ENCODE measurements around the gene ALDH3A1.

ALDH3A1 gene

DNA sequence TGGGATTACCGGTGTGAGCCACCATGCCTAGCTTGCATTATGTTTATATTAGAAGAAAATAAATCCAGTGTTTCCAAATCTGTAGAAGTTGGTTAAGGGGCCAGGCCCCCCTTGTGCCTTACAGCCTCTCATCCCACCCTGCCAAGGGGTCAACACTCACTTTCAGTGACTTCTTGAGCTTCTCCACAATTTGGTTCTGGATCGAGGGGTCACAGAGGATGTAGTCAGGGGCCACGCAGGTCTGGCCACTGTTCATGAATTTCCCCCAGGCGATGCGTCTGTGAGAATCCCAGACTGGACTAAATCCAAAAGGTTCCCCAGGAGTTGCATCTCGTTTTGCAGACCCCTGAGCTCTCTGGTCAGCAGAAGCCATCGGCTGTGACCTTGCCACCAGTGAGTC, 7.2 kb downstream of the ALDH3A1 start:
- no peak for DNase-seq

DNA sequence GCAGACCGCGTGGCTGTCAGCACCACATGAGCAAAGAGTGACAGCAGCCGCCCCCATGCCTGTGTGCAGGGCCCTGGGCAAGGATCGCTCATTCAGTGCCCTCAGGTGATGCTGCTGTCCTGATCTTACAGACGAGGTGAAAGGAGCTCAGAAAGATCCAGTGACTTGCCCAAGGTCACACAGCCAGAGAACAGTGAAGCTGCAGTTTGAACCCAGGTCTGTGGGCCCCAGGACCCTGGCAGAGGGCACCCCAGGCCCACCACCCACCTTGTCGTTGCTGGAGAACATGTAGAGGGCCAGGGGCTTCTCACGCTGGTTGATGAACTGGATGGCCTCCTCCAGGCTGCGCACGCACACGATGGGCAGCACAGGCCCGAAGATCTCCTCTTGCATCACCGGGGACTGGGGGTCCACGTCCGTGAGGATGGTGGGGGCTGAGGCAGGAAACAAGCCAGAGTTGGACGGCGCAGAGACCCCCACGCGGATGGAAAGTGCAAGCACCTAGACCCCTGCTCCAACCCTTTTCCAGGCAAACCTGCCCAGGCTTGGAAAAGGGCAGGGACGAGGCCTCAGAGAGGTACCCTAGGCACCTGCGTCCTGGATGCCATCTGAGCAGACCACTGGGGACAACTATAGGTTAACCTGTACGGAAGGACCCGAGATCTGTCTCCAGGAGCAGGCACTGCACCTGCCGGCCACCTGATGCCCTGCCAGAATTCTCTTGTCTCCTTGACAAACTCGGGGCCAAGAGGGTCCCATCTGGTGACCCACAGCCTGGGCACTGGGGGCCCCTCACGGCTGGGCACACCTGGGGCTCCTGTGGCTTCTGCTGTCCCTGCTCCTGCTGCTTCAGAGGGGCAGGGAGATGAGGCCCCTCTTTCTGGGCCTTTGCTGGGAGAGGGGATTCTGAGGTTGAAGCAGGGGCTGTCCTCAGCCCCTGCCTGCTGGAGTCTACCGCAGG, 8.6 kb downstream of the ALDH3A1 start:
- no peak for DNase-seq

DNA sequence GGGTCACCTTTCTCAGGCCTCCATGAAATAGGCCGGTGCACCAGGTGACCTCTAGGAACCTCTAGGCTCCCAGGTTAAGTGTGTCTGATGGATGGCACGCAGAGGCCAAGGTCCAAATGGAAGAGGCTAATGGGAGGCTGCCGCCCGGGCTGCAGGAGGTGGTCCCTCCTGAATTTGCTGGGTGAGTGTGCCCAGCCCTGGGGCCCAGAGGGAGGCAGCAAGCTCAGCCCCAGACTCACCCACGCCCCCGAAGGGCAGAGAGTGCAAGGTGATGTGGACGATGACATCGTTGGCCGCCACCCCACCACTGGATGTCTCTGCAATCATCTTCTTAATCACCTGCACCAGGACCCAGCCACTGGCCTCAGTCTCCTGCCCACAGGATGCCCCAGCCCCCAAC, 9.3 kb downstream of the ALDH3A1 start:
- DNase-seq: no peak

DNA sequence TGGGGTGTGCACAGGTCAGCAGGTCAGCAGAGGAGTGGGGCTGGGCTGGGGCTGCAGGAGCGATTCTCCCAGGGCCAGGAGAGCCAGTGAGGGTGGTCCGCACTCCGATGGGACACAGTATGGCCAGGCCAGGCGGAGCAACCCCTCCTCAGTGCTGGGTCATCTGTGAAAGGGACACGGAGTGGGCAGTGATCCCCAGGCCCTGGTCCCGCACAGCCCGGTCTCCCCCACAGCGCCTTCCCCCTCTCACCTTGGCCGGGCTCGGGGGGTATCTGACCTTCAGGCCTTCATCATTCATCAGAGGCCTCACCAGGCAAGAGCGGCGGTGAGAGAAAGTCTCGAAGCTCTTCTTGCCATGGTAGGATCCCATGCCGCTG, 10.0 kb downstream of the ALDH3A1 start:
- no peak for DNase-seq

DNA sequence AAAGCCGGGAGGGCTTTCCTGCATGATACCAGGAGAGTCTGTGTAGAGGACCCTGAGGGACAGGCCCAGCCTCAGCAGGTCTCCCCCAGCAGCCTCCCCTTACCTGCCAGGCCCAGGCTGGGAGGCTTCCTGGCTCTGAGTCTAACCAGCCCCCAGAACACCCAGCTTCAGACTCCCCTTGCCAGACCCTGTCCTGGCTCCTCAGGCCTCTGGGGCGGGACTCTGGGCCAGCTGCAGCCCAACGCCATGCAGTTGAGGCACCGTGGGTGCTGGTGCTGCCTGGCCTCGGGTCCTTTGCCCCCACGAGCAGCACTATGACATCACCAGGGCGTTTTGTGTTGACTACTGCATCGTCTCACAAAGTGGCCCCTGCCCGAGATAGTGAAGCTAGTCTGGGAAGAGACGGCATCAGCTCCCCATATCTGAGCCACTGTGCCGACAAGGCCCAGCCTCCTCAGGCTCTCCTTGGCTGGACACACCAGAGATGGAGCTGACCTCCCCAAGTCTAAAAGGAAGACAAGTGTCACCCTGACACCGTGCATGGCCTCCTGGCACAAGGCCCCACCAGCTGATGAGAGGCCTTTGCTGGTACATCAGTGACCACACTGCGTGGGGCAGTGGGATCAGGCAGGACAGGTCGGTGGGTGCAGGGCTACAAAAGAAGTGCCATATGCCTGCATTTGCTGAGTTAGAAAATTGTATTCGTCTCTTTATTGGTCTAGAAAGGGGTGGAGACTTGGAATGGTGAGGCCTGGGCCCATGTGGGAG, 10.6 kb downstream of the ALDH3A1 start:
- DNase-seq: no peak

DNA sequence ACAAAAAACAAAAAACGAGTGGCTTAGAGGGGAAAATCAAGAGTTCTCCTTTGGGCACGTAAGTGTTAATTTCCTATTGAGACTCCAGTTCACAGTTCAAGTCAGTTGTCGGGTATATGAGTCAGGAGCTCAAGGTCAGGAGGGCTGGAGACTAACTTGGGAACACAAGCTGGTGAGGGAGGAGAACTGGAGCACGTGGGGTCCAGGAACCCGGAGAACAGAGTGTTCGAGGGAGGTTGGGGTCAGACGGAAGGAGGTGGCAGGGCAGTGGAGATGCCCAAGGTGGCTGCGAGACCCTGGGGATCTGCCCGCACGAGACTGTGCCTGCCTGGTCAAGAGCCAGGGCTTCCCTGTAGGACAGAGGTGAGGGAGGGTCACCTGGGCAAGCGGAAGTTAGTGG, 12.0 kb downstream of the ALDH3A1 start:
- DNase-seq: no peak

DNA sequence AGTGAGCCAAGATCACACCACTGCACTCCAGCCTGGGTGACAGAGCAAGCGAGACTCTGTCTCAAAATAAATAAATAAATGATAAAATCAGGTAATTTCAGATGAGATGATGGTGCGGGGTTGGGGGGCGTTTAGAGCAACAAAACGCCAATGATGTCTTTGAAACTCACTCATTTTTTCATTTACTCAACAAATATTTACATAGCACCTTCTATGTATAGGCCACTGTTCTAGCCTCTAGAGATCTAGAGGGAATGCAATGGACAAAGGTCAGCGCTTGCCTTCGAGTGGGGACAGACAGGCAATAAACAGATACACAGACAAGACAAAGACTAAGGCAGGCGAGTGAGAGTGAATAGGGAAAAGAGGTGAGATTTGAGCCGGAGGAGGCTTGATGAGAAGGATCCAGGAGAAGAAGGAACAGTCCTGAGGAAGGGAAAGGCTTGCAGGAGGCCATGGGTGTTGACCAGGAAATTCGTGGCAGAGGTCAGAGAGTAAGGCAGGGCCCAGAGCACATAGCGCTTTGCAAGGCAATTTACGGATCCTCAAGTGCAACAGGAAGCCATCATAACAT, 14.1 kb downstream of the ALDH3A1 start:
- DNase-seq: no peak

DNA sequence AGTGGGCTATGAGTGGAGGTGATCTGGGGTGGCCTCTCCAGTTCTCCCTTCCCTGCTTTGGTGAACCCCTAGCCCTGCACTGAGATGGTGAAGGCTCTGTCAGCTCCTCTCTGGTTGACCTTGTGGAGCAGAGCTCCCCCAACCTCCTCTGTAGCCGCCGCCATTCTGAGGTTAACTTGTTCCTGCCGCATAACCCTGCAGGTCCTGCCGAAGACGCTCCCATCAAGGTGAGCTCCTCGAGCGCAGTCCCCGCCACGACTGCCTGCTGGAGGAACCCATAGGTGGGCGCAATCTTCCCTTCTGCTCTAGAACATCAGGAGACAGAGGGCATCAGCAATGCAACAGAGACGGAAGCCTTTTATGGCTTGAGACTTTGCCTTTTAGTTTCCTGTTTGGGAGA, 16.5 kb downstream of the ALDH3A1 start:
- DNase-seq: no peak

DNA sequence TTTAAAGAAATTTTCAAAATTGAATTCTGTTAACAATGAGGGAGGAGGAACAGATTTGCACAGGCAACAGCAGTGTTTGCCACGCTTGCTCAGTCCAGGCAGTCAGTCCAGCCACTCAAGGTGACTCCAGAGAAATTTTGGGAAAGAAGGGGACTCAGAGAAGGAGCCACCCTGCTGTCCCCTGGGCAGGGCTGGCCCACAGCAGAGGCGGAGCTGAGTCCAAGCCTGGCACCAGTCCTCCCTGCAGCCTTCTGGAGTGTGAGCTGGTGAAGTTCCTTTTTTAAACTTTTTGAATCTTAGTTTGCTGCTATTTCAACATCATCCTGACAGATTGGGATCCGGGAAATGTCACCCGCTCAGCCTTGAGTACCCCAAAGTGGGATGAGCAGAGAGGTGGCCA, 17.3 kb downstream of the ALDH3A1 start:
- DNase-seq: no peak

DNA sequence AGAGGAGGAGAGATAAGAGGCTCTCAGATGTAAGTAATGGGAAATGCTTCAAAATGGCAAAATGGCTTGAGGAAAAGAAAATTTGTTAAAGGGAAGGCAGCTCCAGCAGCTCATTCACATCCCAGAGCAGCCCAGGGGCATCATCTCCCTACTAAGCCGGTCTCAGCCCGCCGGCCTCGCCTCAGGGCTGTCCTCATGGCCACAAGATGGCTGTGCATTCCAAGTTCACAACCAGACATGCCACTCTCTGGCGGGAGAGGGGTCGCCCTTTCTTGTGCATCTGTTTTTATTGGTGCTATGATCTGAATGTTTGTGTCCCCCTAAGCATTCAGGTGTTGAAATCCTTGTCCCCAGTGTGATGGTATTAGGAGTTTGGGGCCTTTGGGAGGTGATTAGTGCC, 18.2 kb downstream of the ALDH3A1 start:
- DNase-seq: no peak

DNA sequence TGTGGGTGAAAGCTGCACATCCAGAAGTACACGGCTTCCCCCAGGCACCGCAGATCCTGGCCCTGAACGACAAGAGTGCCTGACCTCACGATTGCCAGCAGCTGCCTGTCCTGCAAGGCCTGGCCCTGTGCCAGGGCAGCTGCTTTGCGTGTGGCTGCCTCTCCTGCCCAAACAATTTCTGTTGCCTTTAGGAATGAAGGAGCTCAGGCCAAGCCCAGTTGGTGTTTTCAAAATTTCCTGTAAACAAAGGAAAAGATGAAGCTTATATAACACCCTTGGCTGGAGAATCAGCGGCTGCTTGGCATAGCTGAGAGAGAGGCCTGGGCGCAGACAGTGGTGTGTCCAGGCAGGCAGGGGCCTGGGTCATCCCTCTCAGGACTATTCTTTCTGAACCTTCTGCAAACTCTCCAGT, 20.0 kb downstream of the ALDH3A1 start:
- no peak for DNase-seq

DNA sequence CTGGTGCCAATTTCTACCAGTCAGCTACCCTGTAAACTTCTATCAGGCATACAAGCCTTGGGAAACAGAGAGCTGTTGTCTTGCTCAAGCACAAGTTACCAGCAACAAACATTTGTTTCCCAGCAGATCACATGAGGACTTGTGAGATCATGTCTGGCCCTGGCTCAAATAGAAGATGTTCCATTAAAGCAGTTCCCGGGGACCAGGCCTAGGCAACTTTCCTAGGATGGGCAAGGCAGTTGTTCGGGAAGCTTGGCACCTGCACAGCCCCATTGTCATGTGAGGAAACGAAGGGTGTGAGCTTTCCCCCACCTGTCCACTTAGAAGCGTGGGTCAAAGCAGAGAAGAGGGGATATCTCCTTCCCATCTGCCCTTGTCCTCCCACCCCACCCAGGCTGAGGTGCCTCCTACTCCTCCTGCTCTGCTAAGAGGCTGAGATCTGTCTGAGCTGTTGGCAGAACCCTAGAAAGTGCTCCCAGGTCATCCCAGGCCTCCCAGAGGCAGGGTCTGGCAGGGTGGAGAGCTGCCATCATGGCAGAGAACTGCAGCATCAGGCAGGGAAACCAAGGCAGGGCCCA, 20.5 kb downstream of the ALDH3A1 start:
- no peak for DNase-seq

DNA sequence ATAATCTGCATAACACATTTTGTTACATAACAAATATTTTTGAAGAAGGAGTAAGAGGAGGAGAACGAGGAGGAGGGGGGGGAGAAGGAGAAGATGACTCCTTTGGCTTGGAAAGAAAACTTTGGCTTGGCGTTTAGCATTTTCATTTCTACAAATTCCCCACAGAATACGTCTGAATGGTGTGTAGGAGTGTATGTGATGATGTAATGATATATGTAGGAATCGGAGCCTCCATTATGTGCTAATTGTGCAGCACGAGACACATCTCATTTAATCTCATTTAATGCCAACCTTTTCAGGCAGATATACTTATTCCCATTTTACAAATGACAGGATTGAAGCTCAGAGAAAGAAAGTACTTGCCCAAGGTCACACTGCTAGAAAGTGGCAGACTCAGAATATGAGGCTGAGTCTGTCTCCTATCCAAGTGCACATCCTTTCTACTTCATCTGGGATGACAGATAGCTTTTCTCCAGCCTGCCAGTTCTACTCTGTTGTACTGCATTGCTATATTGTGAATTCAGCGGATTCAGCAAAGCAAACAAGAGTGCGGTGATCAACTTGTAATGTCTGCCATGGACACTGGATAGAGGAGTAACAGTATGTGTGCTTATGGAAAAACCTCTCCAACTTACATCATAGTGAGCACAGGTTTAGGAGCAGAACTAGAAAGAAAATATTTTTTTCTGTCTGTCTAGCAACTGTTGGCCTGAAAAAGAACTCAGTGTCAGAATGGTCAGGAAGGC, 21.3 kb downstream of the ALDH3A1 start:
- DNase-seq: no peak

DNA sequence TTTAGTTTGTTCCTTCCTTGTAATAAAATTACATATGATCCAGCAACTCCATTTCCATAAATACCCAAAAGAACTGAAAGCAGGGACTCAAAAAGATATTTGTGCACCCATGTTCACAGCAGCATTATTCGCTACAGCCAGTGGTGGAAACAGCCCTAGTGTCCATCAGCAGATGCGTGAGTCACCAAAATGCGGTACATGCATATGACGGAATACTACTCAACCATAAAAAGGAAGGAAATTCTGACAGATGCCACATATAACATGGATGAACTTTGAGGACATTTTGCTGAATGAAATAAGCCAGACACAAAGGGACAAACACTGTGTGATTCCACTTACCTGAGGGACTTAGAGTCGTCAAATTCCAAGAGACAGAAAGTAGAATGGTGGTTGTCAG, 22.6 kb downstream of the ALDH3A1 start:
- no peak for DNase-seq

DNA sequence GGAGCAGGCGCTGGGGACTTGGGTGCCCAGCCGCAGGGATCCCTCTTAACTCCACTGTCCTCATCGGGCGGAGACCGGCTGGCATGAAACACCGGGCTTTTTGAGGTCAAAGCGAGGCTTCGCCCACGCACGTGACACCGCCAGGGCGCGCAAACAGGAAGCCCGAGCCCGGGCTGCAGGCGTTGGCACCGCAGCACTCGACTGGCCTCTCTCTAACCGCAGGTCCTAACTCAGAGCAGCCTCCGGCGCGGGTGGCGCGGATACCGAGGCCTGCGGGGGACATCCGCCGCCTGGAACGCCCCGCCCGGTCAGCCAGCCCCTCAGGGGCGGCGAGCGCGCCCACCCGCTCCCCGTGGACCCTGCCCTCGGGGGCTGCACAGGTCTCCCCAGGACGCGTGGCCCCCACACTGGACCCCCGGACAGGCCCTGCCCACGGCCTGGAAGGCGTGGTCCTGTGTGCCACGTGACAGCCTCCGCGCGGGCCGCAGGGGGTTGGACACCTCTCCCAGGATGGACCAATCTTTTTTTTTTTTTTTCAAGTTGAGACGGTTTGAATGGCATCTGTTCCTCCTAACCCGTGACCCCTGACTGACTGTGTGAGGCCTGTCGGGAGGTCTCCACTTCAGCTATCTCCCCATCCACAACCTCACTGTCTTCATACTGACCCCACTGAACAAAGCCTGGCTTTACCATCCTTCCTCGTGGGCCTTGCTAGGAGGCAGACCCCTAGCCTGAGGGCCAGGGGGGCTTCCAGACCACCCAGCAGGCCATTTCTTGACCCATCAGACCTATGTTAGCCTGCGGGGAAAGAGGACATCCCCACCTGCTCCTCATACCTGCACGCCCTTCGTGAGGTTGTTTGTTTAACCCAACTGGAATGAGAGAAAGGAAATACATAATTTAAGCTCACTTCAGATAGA, 23.3 kb downstream of the ALDH3A1 start:
- DNase-seq: no peak

DNA sequence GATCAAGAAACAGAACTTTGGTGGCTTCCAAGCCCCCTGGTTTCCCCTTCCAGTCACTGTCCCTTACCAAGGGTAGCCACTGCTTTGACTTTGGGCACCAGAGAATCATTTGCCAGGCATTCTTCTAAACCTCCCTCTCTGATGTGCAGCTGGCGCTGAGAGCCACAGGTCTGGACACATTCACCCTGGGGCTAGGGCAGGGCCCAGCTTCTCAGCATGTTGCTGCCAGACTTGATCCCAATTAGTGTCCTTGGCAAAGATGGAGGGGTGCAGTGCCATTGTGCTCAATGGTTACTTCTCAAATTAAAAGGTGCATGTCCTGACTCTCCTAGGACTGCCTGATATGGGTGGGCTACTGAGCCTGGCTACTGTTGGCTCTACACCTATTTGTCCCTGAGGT, 24.1 kb downstream of the ALDH3A1 start:
- DNase-seq: no peak

DNA sequence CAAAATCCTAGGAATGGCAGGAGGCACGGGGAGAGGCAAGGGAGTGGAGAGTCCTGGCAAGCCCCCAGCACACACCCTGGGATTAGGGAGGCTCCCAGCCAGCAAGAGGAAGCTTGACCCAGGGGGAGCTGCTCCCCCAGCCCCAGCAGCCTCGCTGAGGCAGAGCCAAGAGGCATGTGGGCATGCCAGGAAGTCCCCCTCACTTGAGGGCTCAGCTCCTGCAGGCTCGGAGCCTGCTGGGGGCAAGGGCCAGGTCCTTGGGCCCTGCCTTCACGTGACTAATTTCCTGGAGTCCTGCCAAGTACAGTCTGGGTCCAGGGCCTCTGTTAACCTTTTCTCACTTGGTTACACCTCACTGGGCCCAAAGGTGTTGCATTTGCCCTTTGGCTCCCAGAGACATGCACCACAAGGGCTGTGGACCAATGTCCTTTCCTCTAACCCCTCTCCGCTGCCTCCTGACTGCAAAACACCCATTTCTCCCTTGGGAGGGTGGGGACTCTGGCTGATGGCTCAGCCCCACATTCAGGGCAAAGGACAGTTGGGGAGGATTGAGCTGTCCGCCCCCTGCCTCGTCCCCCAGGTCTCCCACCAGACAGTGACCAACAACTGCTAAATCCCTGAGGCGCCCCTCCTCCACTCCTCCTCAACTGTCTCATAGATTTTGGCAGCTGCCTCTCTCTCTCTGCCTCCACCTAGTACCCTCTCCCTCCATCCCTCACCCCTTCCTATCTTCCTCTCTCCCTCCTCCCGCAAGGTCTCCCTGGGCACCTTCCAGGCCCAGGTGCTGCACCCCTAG, 27.3 kb downstream of the ALDH3A1 start:
- no peak for DNase-seq

DNA sequence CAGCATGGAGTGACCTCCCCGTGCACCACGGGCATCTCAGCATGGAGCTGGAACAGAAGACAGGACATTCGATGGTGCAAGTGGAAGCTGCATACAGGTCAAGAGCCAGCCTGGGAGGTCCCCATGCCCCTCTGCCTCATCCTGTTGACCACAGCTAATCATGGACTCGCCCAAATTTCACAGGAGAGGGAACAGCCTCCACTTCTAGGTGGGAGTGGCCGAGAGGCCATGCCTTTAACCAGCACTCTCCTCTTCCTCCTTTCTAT, 28.0 kb downstream of the ALDH3A1 start:
- no peak for DNase-seq

DNA sequence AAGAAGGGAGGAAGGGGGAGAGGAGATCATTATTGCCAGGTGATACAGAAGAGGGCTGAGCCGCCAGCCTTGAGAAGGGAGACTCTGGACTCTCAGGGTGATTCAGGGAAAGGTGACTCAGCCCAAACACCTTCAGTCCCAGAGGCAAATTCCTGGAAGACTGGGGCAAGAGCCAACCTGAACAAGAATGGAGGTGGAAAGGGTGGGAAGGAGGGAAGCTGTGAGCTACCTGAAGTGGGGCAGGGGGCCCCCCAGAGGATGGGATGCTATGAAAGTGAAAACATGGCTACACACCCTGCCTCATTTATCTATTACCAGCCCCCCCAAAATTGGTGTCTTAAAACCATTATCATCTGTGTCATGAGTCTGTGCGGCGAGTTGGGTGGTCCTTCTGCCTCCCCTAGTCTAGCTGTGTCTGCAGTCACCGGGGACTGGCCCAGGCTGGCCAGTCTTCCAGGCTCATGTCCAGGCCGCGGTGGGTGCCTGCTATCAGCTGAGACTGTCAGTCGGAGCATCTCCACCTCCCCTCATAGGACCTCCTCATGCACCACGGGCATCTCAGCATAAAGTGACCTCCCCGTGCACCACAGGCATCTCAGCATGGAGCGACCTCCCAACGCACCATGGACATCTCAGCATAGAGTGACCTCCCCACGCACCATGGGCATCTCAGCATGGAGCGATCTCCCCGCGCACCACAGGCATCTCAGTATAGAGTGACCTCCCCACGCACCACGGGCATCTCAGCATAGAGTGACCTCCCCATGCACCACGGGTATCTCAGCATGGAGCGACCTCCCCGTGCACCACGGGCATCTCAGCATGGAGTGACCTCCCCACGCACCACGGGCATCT, 28.5 kb downstream of the ALDH3A1 start:
- no peak for DNase-seq

Measured in cortex of kidney (tissue), 1 donor.